K562 (cell line): ENCODE measurements around the gene MARK3. TPM values are rescaled to one million over a fixed set of nuclear protein-coding genes. Genes with fewer than 3 reads are reported as not detected.

Source experiments
- ATAC-seq: fragments of 200-7000 bp; cut with Tn5 transposase; 3 replicates; pipeline ENCODE4 v1.9.1; 2020; ENCODE audit warnings: moderate library complexity
- BruUV-seq: library from RNA; stranded (reverse); fragments of 400-500 nt; replicated peaks from 2 replicates; lab custom pipeline; 2021; lab: Mats Ljungman, UMichigan
- CTCF ChIA-PET: fragments of 300-600 bp; formaldehyde crosslinking; extraction: SDS; loops from one replicate; lab custom pipeline; 2021; ENCODE audit warnings: low intra/inter-chr PET ratio; lab: Yijun Ruan, JAX
- POLR2A ChIA-PET: fragments of 300-600, 350-650 bp; sonication (Branson Sonifier 250); formaldehyde crosslinking; extraction: SDS; loops from one replicate; lab custom pipeline; 2021; ENCODE audit warnings: antibody characterized with exemption, inconsistent platforms; lab: Yijun Ruan, JAX
- DNase-seq, 4 experiments: peaks; one replicate each; pipeline versions ENCODE4 v3.0.0 to v3.0.0-alpha.2; 2011 to 2018; ENCODE audit warnings: low spot score in 3 of 4, mixed read lengths in 3 of 4; ENCODE audit errors: extremely low read depth in 1 of 4
- FAIRE-seq: peaks from 2 replicates; lab custom pipeline; 2011; peaks lifted over from hg19 to GRCh38; lab: Jason Lieb, UNC
- H2AFZ ChIP-seq: 2 replicates; pipeline ENCODE4 v1.6.0; 2011; ENCODE audit warnings: low read depth, low read length, control low read depth, inconsistent platforms
- H3K27ac ChIP-seq: fragments of 200-600 bp; 3 replicates; pipeline ENCODE4 v1.8.0; 2011; ENCODE audit warnings: low read depth, mild to moderate bottlenecking, control low read depth, inconsistent platforms, low read length, moderate library complexity, mixed read lengths; ENCODE audit errors: extremely low read depth
- H3K27me3 ChIP-seq, 2 experiments: fragments of 300-600 bp in 1 of 2; 2 replicates in 1 of 2; 3 replicates in 1 of 2; pipeline versions ENCODE4 v1.6.0 to v1.8.0; 2011; ENCODE audit warnings: inconsistent platforms in 2 of 2, low read length in 2 of 2, mild to moderate bottlenecking in 1 of 2, mixed read lengths in 1 of 2, moderate library complexity in 1 of 2; ENCODE audit not compliant: control insufficient read depth in 2 of 2, insufficient read depth in 2 of 2
- H3K36me3 ChIP-seq: fragments of 300-600 bp; 3 replicates; pipeline ENCODE4 v1.8.0; 2011; ENCODE audit warnings: mild to moderate bottlenecking, low read length, inconsistent platforms; ENCODE audit not compliant: control insufficient read depth, insufficient read depth
- H3K4me1 ChIP-seq, 2 experiments: fragments of 200-600 bp in 1 of 2; replicated peaks in 1 of 2; 2 replicates in 1 of 2; 3 replicates in 1 of 2; pipeline versions ENCODE4 v1.5.1 to v1.8.0; 2011; ENCODE audit warnings: inconsistent platforms in 2 of 2, low read length in 2 of 2, mild to moderate bottlenecking in 1 of 2, mixed read lengths in 1 of 2, moderate library complexity in 1 of 2; ENCODE audit not compliant: control insufficient read depth in 2 of 2, insufficient read depth in 2 of 2
- H3K4me2 ChIP-seq: 2 replicates; pipeline ENCODE4 v1.6.1; 2011; ENCODE audit warnings: low read length, control low read depth, inconsistent platforms, mixed read lengths; ENCODE audit not compliant: insufficient read depth
- H3K4me3 ChIP-seq: fragments of 200-600 bp; sonication (generic), shearing (Covaris generic); 2 replicates; pipeline ENCODE4 v1.5.1; 2016; ENCODE audit warnings: control low read depth, inconsistent platforms
- H3K79me2 ChIP-seq: fragments of 200-600 bp; 3 replicates; pipeline ENCODE4 v1.8.0; 2011; ENCODE audit warnings: low read length, inconsistent platforms; ENCODE audit not compliant: control insufficient read depth, insufficient read depth
- H3K9ac ChIP-seq, 2 experiments: 2 replicates each; pipeline versions ENCODE4 v1.6.0 to v1.6.1; 2011; ENCODE audit warnings: low read depth in 2 of 2, low read length in 2 of 2, control low read depth in 1 of 2, inconsistent platforms in 1 of 2, mild to moderate bottlenecking in 1 of 2, mixed read lengths in 1 of 2; ENCODE audit not compliant: insufficient read depth in 1 of 2
- H3K9me1 ChIP-seq: one replicate; pipeline ENCODE4 v1.6.0; 2011; ENCODE audit warnings: inconsistent platforms, mild to moderate bottlenecking, low read length, moderate library complexity; ENCODE audit not compliant: control insufficient read depth, insufficient read depth
- H3K9me3 ChIP-seq: replicated peaks from 2 replicates; pipeline ENCODE4 v1.5.1; 2011; ENCODE audit warnings: low read depth, low read length, inconsistent platforms; ENCODE audit not compliant: control insufficient read depth, insufficient read depth
- H4K20me1 ChIP-seq: replicated peaks from 2 replicates; pipeline ENCODE4 v1.6.1; 2011; ENCODE audit warnings: low read length, inconsistent platforms, mixed read lengths; ENCODE audit not compliant: control insufficient read depth, insufficient read depth
- ATF3 ChIP-seq, 2 experiments: fragments of 450-650 bp in 1 of 2; sonication (generic) in 1 of 2; formaldehyde crosslinking in 1 of 2; IDR thresholded peaks in 1 of 2; conservative IDR thresholded peaks in 1 of 2; 2 replicates each; pipeline versions ENCODE4 v1.6.1 to v1.8.1; 2016 to 2023; ENCODE audit warnings: mild to moderate bottlenecking in 2 of 2, moderate library complexity in 2 of 2, inconsistent platforms in 1 of 2, missing genetic modification reagents in 1 of 2
- CCAR2 ChIP-seq: fragments of 200-400 bp; formaldehyde crosslinking; IDR thresholded peaks from 2 replicates; pipeline ENCODE4 v1.6.1; 2017; ENCODE audit warnings: mild to moderate bottlenecking, low read depth, low read length
- CTBP1 ChIP-seq: fragments of 450-650 bp; IDR thresholded peaks from 2 replicates; pipeline ENCODE4 v1.6.1; 2016; ENCODE audit warnings: borderline replicate concordance
- CTCF ChIP-seq, 3 experiments: IDR thresholded peaks in 2 of 3; conservative IDR thresholded peaks in 1 of 3; 2 replicates each; pipeline ENCODE4 v1.5.1; 2011 to 2012; ENCODE audit warnings: low read length in 3 of 3, mild to moderate bottlenecking in 3 of 3, control low read depth in 2 of 3, improper control_type of control experiment in 1 of 3, inconsistent platforms in 1 of 3, low read depth in 1 of 3, mixed read lengths in 1 of 3, moderate library complexity in 1 of 3; ENCODE audit not compliant: insufficient read depth in 2 of 3
- FIP1L1 ChIP-seq: fragments of 200-400 bp; formaldehyde crosslinking; IDR thresholded peaks from 2 replicates; pipeline ENCODE4 v1.6.1; 2018; ENCODE audit warnings: mild to moderate bottlenecking, low read depth, low read length; ENCODE audit not compliant: poor library complexity, severe bottlenecking
- WGBS: fragments of 100-300 bp; shearing (Covaris generic); methylation state at CpG from one replicate; pipeline ENCODE4 v1.1.6; 2016; ENCODE audit warnings: low coverage, mixed read lengths; ENCODE audit not compliant: insufficient coverage; ENCODE audit errors: missing lambda C conversion rate; 5-methylcytosine and 5-hydroxymethylcytosine counted together
- in situ Hi-C: fragments of 300-500 bp; cut with MboI; formaldehyde crosslinking; loops from 4 replicates; pipeline ENCODE4 v1.15.0; 2018; ENCODE audit warnings: inconsistent platforms, mixed read lengths
- intact Hi-C: fragments of 100-400 bp; cut with micrococcal nuclease; formaldehyde crosslinking; loops from 2 replicates; pipeline ENCODE4 v1.14.2; 2022
- polyA plus RNA-seq, 8 experiments: library from polyadenylated mRNA; depleted of rRNA in 4 of 8; stranded (reverse) in 5 of 8; unstranded in 3 of 8; fragments of >200 nt; fragmentation: Nextera tagmentation in 2 of 8; fragmentation: Illumina TruSeq in 1 of 8; extraction: Ambion mirVana in 2 of 8; extraction: Trizol in 1 of 8; gene quantifications; 2 replicates each; pipeline versions ENCODE4 v1.2.1 to v1.2.3, GENCODE V29; 2011 to 2014; ENCODE audit warnings: inconsistent platforms in 1 of 8, missing spikeins in 1 of 8
- total RNA-seq, 7 experiments: library from RNA; depleted of rRNA in 6 of 7; stranded (reverse); fragments of >200 nt in 6 of 7; fragmentation: Illumina TruSeq in 2 of 7; extraction: Trizol in 2 of 7; gene quantifications; 2 replicates each; pipeline versions ENCODE4 v1.2.1 to v1.2.3, GENCODE V29; 2011 to 2021; ENCODE audit warnings: low replicate concordance in 1 of 7

The MARK3 gene
- total and polyA plus RNA-seq, 9 of the 15 experiments (the other 6 are each of a cell fraction or from before 2014, with no cell fraction given), result 10.1 to 68.7 (median 56.3) TPM

DNA sequence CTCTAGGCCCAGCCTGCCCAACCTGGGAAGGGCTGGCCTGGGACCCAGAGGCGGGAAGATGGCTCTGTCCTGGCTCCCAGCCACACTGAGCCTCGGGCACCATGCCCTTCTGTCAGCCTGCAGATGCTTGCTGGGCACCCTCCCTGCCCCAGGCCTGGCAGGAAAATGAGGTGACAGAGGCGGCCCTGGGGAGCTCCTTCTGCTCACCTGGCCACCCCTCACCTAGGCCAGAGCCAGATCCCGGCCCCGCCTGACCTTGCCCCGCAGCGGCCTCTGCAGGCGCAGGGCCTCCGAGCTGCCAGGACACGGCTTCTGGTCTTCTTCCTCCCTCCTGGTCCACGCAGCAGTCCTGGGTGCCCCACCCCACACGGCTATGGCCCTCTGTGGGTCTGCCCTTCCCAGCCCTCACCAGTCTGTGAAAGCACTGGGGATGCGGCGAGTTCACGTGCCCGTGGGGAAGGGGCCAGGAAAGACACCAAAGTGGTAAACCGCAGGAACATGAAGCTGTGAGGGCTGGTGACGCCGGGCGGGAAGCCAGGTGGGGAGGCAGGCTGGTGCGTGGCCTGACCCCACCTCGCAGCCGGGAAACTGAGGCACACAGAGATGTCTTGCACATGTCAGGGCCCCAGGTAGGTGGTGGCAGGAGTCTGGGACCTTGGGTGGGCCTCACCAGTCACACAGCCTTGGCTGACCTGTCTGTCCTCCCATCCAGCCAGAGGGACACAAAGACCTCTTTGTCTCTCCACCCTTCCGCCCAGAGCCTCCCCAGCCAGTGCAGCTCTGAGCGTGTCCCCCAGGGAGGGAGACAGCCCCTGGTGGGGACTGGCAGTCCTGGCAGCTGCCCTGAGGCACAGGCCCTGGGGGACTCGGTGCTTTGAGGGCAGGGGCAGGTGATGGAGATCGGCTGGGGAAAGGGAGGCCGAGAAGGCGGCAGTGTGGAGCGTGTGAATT is 164.4 kb downstream of the MARK3 start:
- WGBS, result 49% methylated on average over 17 of the region's 30 CpGs
- Histone ChIP-seq H3K36me3 (no peaks in the 10 kb centered on the region), H3K27me3 (no peaks in the 10 kb centered on the region), H3K9me1 (no peaks in the 10 kb centered on the region), H3K9me3 (no peaks in the 10 kb centered on the region), H3K9ac (peak overlapping the region in 1 of 2 experiments; percentile 64; a peak in 1 of 4 replicates), H3K4me3 (no peak overlapping the region), H3K4me2 (no peak overlapping the region), H3K27ac (no peak overlapping the region), H3K4me1 (peaks cover 0 to 62% of the 10 kb centered on the region in 2 experiments; a peak in 3 of 5 replicates), H4K20me1 (peaks cover 7% of the 10 kb centered on the region), H2AFZ (no peak overlapping the region), H3K79me2 (no peaks in the 10 kb centered on the region)
- no peak for ATAC-seq
- ChIA-PET POLR2A (interaction anchor here (1.2 kb wide), 1 partner anchor 11 kb away, joined by 3 read pairs; no protein-coding TSS in a partner anchor), CTCF (no interaction called here)
- no peak for DNase-seq
- FAIRE-seq, result no peak
- BruUV-seq, result no TSS peak
- intact Hi-C loops (loop anchor here (5.0 to 10.0 kb wide), 2 partner anchors 47 to 475 kb away; no protein-coding TSS in a partner anchor), in situ Hi-C loops (no loop called here)
- TF ChIP-seq FIP1L1 (no peak), CTCF (IDR thresholded peaks at IDR 0.05 in 2 of 3, conservative IDR thresholded peaks at IDR 0.05 in 1 of 3; ENCODE audit: insufficient read depth in 2 of 3, low read depth in 1 of 3, low read length in 3 of 3) (0 out of 6 replicates have a peak, but pooled peaks of 1 of the 3 experiments have one; percentile 6), ATF3 (IDR thresholded peaks at IDR 0.05) (no peak), ATF3 (CRISPR knock-in tag; conservative IDR thresholded peaks at IDR 0.05) (no peak), CCAR2 (no peak), CTBP1 (no peak)
